ENCODE measurements around the gene SLC6A2. TPM values are rescaled to one million over a fixed set of nuclear protein-coding genes. Genes with fewer than 3 reads are reported as not detected.

Gene SLC6A2
- total and polyA plus RNA-seq, 9 of the 15 experiments (the other 6 are each of a cell fraction or from before 2014, with no cell fraction given): not detected

DNA sequence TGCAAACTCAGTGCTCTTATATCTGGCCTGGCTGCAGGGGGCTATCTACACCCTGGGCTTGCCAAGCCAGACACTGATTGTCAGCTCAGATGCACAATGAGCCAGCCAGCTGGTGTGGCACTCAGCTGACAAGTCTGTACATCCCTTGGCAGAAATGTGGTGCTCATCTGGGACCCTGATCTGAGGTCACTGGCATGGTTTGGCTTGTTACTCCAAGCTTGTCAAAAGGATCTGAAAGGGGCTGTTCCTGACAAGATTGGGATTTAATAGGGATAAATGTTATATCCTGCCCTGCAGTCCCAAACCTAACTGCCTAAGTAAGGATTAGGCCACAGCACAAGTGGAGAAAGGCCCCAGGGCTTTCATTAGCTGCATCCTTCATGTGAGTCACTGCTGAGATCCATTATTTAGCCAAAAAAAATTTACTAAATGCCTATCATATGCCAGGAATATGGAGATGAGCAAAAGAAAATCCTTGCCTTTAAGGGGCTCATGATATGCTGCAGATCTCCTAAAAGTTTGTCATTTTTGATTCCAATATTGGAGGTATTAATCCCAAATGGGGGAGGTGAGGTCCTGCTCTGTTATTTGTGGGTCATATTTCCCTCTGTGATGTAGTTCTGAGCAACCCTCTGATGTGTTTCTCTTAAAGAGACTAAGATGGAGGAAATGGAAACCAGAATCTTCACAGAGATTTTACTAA, 6.3 kb downstream of the SLC6A2 start:
- no peak for ATAC-seq
- Histone ChIP-seq H3K9ac (ENCODE audit: insufficient read depth in 1 of 2, low read depth in 2 of 2, low read length in 2 of 2) (no peak overlapping the region), H3K79me2 (ENCODE audit: control insufficient read depth, insufficient read depth, low read length) (no peaks in the 10 kb centered on the region), H2AFZ (ENCODE audit: low read depth, low read length) (no peak overlapping the region), H3K36me3 (ENCODE audit: control insufficient read depth, insufficient read depth, low read length) (no peaks in the 10 kb centered on the region), H3K9me3 (replicated peaks; ENCODE audit: control insufficient read depth, insufficient read depth, low read depth, low read length) (no peaks in the 10 kb centered on the region), H3K9me1 (ENCODE audit: control insufficient read depth, insufficient read depth, low read length) (no peaks in the 10 kb centered on the region), H3K27ac (ENCODE audit: extremely low read depth, low read depth, low read length) (no peak overlapping the region), H4K20me1 (replicated peaks; ENCODE audit: control insufficient read depth, insufficient read depth, low read length) (peaks cover 3% of the 10 kb centered on the region; the same call in 1 of the 2 replicates), H3K4me2 (ENCODE audit: insufficient read depth, low read length) (no peak overlapping the region), H3K27me3 (ENCODE audit: control insufficient read depth in 2 of 2, insufficient read depth in 2 of 2, low read length in 2 of 2) (peaks cover 0 to 20% of the 10 kb centered on the region in 2 experiments; a peak in 3 of 5 replicates), H3K4me3 (no peak overlapping the region), H3K4me1 (replicated peaks in 1 of 2; ENCODE audit: control insufficient read depth in 2 of 2, insufficient read depth in 2 of 2, low read length in 2 of 2) (no peaks in the 10 kb centered on the region)
- ChIA-PET POLR2A (interaction anchor here (0.7 kb wide), 1 partner anchor 8 kb away, joined by 3 read pairs; no protein-coding TSS in a partner anchor), CTCF (ENCODE audit: low intra/inter-chr PET ratio) (no interaction called here)
- in situ Hi-C loops (cut with MboI): no loop called here
- intact Hi-C loops (cut with micrococcal nuclease): no loop called here
- no peak for DNase-seq (ENCODE audit: extremely low read depth in 1 of 4, low spot score in 3 of 4)
- no peak for FAIRE-seq
- BruUV-seq (replicated peaks): no TSS peak
- TF ChIP-seq ZBTB34 (CRISPR knock-in tag; IDR thresholded peaks at IDR 0.05) (no peak), YY1 (IDR thresholded peaks at IDR 0.05; ENCODE audit: borderline replicate concordance in 1 of 3, control insufficient read depth in 1 of 3, extremely low read depth in 1 of 3, insufficient read depth in 3 of 3, insufficient read length in 1 of 3, insufficient replicate concordance in 2 of 3, low read depth in 1 of 3, low read length in 2 of 3) (no peak), E2F6 (IDR thresholded peaks at IDR 0.05; ENCODE audit: borderline replicate concordance in 1 of 2, extremely low read depth in 1 of 2, insufficient read depth in 1 of 2, insufficient read length in 1 of 2, low read depth in 1 of 2, low read length in 1 of 2, poor library complexity in 1 of 2, severe bottlenecking in 1 of 2) (no peak), FOXK2 (conservative IDR thresholded peaks at IDR 0.05 in 1 of 2, IDR thresholded peaks at IDR 0.05 in 1 of 2; ENCODE audit: low read depth in 2 of 2) (no peak), FUS (optimal IDR thresholded peaks at IDR 0.05; ENCODE audit: low read depth, low read length) (no peak), ZNF197 (CRISPR knock-in tag; IDR thresholded peaks at IDR 0.05; ENCODE audit: low read depth) (no peak), NUFIP1 (IDR thresholded peaks at IDR 0.05; ENCODE audit: partially characterized antibody) (no peak), RUNX1 (IDR thresholded peaks at IDR 0.05; ENCODE audit: low read depth) (no peak), MCM3 (IDR thresholded peaks at IDR 0.05) (no peak), NR4A1 (CRISPR knock-in tag; IDR thresholded peaks at IDR 0.05) (no peak), NR4A1 (tag; IDR thresholded peaks at IDR 0.05) (no peak), TAF15 (IDR thresholded peaks at IDR 0.05; ENCODE audit: low read depth, low read length) (no peak), ATF4 (CRISPR knock-in tag; IDR thresholded peaks at IDR 0.05) (no peak)
- TF ChIP-seq, protein P1, sequence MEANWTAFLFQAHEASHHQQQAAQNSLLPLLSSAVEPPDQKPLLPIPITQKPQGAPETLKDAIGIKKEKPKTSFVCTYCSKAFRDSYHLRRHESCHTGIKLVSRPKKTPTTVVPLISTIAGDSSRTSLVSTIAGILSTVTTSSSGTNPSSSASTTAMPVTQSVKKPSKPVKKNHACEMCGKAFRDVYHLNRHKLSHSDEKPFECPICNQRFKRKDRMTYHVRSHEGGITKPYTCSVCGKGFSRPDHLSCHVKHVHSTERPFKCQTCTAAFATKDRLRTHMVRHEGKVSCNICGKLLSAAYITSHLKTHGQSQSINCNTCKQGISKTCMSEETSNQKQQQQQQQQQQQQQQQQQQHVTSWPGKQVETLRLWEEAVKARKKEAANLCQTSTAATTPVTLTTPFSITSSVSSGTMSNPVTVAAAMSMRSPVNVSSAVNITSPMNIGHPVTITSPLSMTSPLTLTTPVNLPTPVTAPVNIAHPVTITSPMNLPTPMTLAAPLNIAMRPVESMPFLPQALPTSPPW (CRISPR knock-in tag; IDR thresholded peaks at IDR 0.05): no peak
- TF ChIP-seq, protein P2, sequence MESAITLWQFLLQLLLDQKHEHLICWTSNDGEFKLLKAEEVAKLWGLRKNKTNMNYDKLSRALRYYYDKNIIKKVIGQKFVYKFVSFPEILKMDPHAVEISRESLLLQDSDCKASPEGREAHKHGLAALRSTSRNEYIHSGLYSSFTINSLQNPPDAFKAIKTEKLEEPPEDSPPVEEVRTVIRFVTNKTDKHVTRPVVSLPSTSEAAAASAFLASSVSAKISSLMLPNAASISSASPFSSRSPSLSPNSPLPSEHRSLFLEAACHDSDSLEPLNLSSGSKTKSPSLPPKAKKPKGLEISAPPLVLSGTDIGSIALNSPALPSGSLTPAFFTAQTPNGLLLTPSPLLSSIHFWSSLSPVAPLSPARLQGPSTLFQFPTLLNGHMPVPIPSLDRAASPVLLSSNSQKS (CRISPR knock-in tag; IDR thresholded peaks at IDR 0.05): no peak

Measured in K562 (cell line).